ENCODE measurements around the gene CTH. TPM values are rescaled to one million over a fixed set of nuclear protein-coding genes. Genes with fewer than 3 reads are reported as not detected.
"Not testable (repeated sequence)": the region's sequence is repeated elsewhere in the genome, so short reads cannot be mapped to it uniquely, and the experiment has no call there.

The CTH gene
- polyA plus RNA-seq, 4 donors: 10.9 to 15.2 (median 13.5) TPM

GRCh38 chr1:70405780-70406416, 5.2 kb upstream of the CTH start:
- no peak for DNase-seq (ENCODE audit: low read depth in 4 of 4, low spot score in 2 of 4)

GRCh38 chr1:70409136-70409535, 1.9 kb upstream of the CTH start:
- DNase-seq (ENCODE audit: low read depth in 4 of 4, low spot score in 2 of 4): no peak

DNA sequence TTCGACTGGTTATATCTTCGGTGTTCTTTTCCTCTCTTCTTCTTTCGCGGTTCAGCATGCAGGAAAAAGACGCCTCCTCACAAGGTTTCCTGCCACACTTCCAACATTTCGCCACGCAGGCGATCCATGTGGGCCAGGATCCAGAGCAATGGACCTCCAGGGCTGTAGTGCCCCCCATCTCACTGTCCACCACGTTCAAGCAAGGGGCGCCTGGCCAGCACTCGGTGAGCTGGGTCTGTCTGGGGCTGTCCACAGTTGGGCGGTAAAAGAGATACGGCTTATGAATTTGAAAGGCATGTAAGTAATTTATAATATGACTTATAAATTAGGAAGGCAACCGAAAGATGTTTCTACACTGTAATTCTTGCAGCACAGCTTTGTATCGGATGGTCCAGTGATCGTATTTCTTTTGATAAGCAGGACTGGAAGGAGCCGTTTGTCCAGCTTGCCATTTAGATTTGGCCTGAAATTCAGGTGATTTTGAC, 334 bp downstream of the CTH start:
- peak in 2 of 4 donors; percentile 66 to 85 for DNase-seq (ENCODE audit: low read depth in 4 of 4, low spot score in 2 of 4)

DNA sequence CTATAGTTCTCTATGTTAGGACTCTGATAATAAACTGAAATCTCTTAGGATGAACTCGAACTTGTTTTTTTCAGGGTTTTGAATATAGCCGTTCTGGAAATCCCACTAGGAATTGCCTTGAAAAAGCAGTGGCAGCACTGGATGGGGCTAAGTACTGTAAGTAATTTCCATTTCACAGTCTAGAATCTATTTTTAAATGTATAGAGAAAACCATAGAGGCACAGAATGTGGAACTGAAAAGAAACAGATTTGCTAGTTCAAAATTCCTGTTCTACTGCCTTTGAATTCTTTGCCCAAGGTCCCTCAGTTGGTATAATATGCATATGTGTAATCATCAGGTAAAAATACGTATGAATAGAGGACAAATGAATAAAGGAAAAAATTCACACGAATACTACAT, 4.8 kb downstream of the CTH start:
- DNase-seq (ENCODE audit: low read depth in 4 of 4, low spot score in 2 of 4): no peak

GRCh38 chr1:70418973-70419734, 8.1 kb downstream of the CTH start:
- DNase-seq (ENCODE audit: low read depth in 4 of 4, low spot score in 2 of 4): not testable (repeated sequence)

GRCh38 chr1:70420320-70420719, 9.3 kb downstream of the CTH start:
- no peak for DNase-seq (ENCODE audit: low read depth in 4 of 4, low spot score in 2 of 4)

DNA sequence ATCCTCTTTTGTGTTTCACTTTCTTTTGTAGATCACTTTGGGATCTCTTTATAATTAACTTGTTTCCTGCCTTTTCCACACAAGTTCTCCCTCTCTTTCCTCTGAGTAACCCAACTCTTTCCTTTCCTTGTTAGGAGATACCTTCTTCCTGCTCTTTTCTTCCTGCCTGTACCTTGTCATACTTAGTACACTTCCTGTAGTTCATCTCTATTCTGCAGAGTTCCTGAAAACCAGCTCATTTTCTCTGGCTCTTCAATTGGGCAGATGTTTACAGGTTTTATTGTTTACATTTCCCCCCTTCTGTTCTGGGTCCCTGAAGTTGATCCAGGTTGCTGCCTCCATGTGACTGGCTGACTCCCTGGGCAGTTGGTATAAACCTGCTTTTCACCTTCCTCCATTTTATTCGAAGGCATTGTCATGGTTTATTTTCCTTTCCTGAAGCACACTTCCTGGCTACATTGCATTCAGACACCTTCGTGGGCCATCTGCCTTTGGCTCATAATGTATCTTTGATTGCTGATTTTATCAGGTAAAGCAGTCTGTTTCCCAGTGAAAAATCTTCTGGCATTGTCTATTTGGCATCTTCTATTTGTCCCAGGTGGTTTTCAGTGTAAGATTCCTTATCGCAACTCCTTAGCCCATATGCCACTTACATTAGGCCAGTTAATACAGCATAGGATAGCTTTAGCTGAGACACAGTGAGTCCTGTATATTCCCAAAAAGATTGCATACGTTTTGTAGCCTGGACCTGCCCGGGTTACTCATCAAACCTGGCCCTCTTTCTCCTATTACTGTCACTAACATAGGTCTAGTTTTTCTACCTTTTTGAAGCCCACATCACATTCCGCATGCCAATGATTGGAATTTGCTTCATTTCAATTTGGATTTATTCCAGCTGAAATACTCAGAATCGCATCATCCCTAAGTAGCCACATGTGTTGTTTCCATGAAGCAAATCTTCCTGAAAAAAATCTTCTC, 15.4 kb downstream of the CTH start:
- no peak for DNase-seq (ENCODE audit: low read depth in 4 of 4, low spot score in 2 of 4)

GRCh38 chr1:70427976-70428375, 16.9 kb downstream of the CTH start:
- DNase-seq (ENCODE audit: low read depth in 4 of 4, low spot score in 2 of 4): no peak

- no peak for DNase-seq (ENCODE audit: low read depth in 4 of 4, low spot score in 2 of 4)
These were observed 18.2 kb downstream of the CTH start for GRCh38 chr1:70429219-70429618.

DNA sequence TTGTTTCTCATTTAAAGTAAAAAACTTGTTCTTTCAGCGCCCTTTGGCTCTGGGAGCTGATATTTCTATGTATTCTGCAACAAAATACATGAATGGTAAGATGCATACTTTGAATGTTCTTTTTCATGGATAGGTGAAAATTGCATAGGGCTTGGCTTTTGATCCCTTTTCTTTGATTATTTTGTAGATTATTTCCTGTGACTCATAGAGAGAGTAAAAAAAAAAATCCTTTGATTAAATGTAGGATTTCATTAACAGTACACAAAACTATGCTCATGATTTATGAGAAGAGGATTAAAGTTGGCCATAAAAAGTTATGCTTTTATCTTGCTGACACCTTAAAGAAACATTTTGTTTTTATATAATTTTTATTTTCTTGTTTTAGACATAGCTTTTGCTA, 18.7 kb downstream of the CTH start:
- no peak for DNase-seq (ENCODE audit: low read depth in 4 of 4, low spot score in 2 of 4)

GRCh38 chr1:70431317-70431716, 20.2 kb downstream of the CTH start:
- no peak for DNase-seq (ENCODE audit: low read depth in 4 of 4, low spot score in 2 of 4)

- DNase-seq (ENCODE audit: low read depth in 4 of 4, low spot score in 2 of 4): no peak
These were observed 20.8 kb downstream of the CTH start for GRCh38 chr1:70431874-70432273.

- no peak for DNase-seq (ENCODE audit: low read depth in 4 of 4, low spot score in 2 of 4)
These were observed 23.3 kb downstream of the CTH start for GRCh38 chr1:70434253-70434859.

- DNase-seq (ENCODE audit: low read depth in 4 of 4, low spot score in 2 of 4): no peak
These were observed 25.7 kb downstream of the CTH start for GRCh38 chr1:70436622-70437251.

DNA sequence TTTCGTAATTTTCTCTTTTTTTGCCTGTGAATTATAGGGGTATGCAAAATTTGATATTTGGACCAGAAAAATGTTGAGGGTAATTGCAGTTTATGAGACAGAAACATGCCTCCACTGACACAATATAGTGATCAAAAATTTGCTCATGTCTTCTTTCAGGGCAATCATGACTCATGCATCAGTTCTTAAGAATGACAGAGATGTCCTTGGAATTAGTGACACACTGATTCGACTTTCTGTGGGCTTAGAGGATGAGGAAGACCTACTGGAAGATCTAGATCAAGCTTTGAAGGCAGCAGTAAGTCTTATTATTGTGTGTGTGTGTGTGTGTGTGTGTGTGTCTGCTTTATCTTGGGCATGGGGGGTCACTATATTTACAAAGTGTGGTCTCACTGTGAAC, 27.5 kb downstream of the CTH start:
- no peak for DNase-seq (ENCODE audit: low read depth in 4 of 4, low spot score in 2 of 4)

- no peak for DNase-seq (ENCODE audit: low read depth in 4 of 4, low spot score in 2 of 4)
These were observed 29.7 kb downstream of the CTH start for GRCh38 chr1:70440642-70441391.

DNA sequence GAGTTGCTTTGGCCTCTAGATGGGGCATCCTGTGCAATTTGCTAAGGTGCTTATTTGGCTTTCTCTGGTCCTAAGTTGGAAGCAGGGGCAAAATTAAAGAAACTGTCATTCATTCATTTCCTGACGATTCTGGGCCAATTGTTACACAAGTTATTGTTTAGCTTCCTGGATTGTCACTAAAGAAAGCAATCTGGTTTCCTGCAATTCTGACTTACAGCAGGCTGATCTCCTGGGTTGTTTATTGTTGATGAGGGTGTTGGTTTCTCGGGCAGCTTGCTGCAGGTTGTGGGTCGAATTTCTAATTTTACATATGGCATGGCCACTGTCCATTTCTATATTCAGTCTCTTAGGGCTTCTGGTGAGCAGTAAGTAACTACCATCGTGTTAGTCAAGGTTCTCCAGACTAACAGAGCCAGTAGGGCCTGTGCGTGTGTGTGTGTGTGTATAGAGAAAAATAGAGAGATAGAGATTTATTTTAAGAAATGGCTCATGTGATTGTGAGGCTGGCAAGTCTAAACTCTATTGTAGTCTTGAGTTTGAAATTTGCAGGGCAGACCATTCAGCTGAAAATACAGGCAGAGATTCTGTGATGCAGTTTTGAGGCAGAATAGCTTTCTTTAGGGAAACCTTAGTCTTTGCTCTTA, 30.4 kb downstream of the CTH start:
- no peak for DNase-seq (ENCODE audit: low read depth in 4 of 4, low spot score in 2 of 4)

DNA sequence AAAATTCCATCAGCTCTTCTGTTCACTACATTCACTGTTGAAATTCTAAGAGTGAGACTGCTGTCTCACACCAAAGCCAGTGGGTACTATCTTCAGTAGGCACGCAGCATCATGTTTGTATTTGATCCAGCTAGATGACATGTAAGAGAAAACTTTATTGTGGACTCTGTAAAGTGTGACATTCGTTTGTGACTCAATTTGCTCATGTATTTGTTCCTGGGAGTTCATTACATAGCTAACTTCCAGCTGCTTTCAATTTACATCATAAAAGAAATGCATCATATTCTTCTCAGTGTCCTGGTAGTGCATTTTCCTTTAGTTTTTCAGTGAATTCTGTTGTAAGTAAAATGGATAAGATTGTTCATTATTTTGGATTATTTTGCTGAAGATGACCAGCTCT, 31.4 kb downstream of the CTH start:
- no peak for DNase-seq (ENCODE audit: low read depth in 4 of 4, low spot score in 2 of 4)

DNA sequence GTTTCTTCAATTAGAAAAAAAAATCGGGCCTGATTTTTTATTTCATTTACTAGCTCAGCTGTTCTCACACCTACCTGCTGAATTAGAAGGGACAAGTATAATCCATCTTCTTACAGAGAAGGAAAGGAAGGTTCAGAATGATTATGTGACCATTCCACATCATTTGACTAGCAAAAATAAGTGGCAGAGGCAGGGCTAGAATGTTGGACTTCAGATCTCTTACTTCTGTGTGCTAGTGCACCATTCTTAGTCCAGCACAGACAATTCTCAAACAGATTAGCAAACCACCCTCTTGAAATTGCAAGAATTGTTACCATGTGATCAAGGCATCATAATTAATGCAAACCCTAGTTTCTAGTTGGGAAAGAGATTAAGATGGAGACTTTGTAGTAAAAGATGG, 32.7 kb downstream of the CTH start:
- no peak for DNase-seq (ENCODE audit: low read depth in 4 of 4, low spot score in 2 of 4)
